Measurements from ENCODE around the gene NALF2. TPM values are rescaled to one million over a fixed set of nuclear protein-coding genes. Genes with fewer than 3 reads are reported as not detected.

Gene NALF2
- polyA plus RNA-seq, 4 donors: 0.27 to 0.53 (median 0.48) TPM; not detected in 1

GRCh38 chrX:69510137-69510715 is 6.1 kb downstream of the NALF2 start:
- DNase-seq (no peak), FAIRE-seq (no peak)
- Histone ChIP-seq H3K36me3 (ENCODE audit: control insufficient read depth in 3 of 3, insufficient read depth in 2 of 3, low read depth in 1 of 3, low read length in 3 of 3) (no peaks in the 10 kb centered on the region), H3K4me3 (ENCODE audit: low read depth in 1 of 3, low read length in 3 of 3) (no peak overlapping the region), H3K9me3 (ENCODE audit: control insufficient read depth in 2 of 2, insufficient read depth in 1 of 2, low read depth in 1 of 2, low read length in 1 of 2) (no peaks in the 10 kb centered on the region), H3K27me3 (ENCODE audit: control insufficient read depth in 3 of 3, insufficient read depth in 3 of 3, low read length in 3 of 3) (peaks cover 0 to 17% (median 3%) of the 10 kb centered on the region in 3 donors), H3K27ac (ENCODE audit: low read depth in 1 of 3, low read length in 2 of 3) (no peak overlapping the region), H3K4me1 (ENCODE audit: control insufficient read depth in 3 of 3, insufficient read depth in 2 of 3, low read depth in 1 of 3, low read length in 2 of 3) (no peaks in the 10 kb centered on the region)
- WGBS, 3 donors: 55 to 67% (median 60%) methylated on average over 1 to 6 of the region's 6 CpGs

- FAIRE-seq (no peak), DNase-seq (no peak)
- H3K27ac ChIP-seq (ENCODE audit: low read depth in 1 of 3, low read length in 2 of 3): no peak overlapping the region
- no peaks in the 10 kb centered on the region for H3K36me3 ChIP-seq (ENCODE audit: control insufficient read depth in 3 of 3, insufficient read depth in 2 of 3, low read depth in 1 of 3, low read length in 3 of 3)
- peaks cover 0 to 11% (median under 1%) of the 10 kb centered on the region in 3 donors for H3K27me3 ChIP-seq (ENCODE audit: control insufficient read depth in 3 of 3, insufficient read depth in 3 of 3, low read length in 3 of 3)
- no peaks in the 10 kb centered on the region for H3K9me3 ChIP-seq (ENCODE audit: control insufficient read depth in 2 of 2, insufficient read depth in 1 of 2, low read depth in 1 of 2, low read length in 1 of 2)
- no peak overlapping the region for H3K4me3 ChIP-seq (ENCODE audit: low read depth in 1 of 3, low read length in 3 of 3)
- 59 to 83% (median 78%) methylated on average over 2 to 3 of the region's 3 CpGs for WGBS, 3 donors
- H3K4me1 ChIP-seq (ENCODE audit: control insufficient read depth in 3 of 3, insufficient read depth in 2 of 3, low read depth in 1 of 3, low read length in 2 of 3): no peaks in the 10 kb centered on the region
Measured at GRCh38 chrX:69510914-69511513, 6.9 kb downstream of the NALF2 start.

GRCh38 chrX:69522052-69522451 is 17.9 kb downstream of the NALF2 start:
- Histone ChIP-seq H3K27me3 (ENCODE audit: control insufficient read depth in 3 of 3, insufficient read depth in 3 of 3, low read length in 3 of 3) (no peaks in the 10 kb centered on the region), H3K9me3 (ENCODE audit: control insufficient read depth in 2 of 2, insufficient read depth in 1 of 2, low read depth in 1 of 2, low read length in 1 of 2) (no peaks in the 10 kb centered on the region), H3K27ac (ENCODE audit: low read depth in 1 of 3, low read length in 2 of 3) (no peak overlapping the region), H3K4me3 (ENCODE audit: low read depth in 1 of 3, low read length in 3 of 3) (no peak overlapping the region), H3K36me3 (ENCODE audit: control insufficient read depth in 3 of 3, insufficient read depth in 2 of 3, low read depth in 1 of 3, low read length in 3 of 3) (no peaks in the 10 kb centered on the region), H3K4me1 (ENCODE audit: control insufficient read depth in 3 of 3, insufficient read depth in 2 of 3, low read depth in 1 of 3, low read length in 2 of 3) (no peaks in the 10 kb centered on the region)
- DNase-seq (no peak), FAIRE-seq (no peak)

GRCh38 chrX:69523314-69523713 is 19.2 kb downstream of the NALF2 start:
- no peak overlapping the region for H3K4me3 ChIP-seq (ENCODE audit: low read depth in 1 of 3, low read length in 3 of 3)
- no peaks in the 10 kb centered on the region for H3K27me3 ChIP-seq (ENCODE audit: control insufficient read depth in 3 of 3, insufficient read depth in 3 of 3, low read length in 3 of 3)
- WGBS, 3 donors: 53 to 65% (median 54%) methylated on average over 4 of the region's 4 CpGs
- H3K9me3 ChIP-seq (ENCODE audit: control insufficient read depth in 2 of 2, insufficient read depth in 1 of 2, low read depth in 1 of 2, low read length in 1 of 2): no peaks in the 10 kb centered on the region
- H3K36me3 ChIP-seq (ENCODE audit: control insufficient read depth in 3 of 3, insufficient read depth in 2 of 3, low read depth in 1 of 3, low read length in 3 of 3): no peaks in the 10 kb centered on the region
- no peak for DNase-seq
- FAIRE-seq: no peak
- H3K27ac ChIP-seq (ENCODE audit: low read depth in 1 of 3, low read length in 2 of 3): no peak overlapping the region
- no peaks in the 10 kb centered on the region for H3K4me1 ChIP-seq (ENCODE audit: control insufficient read depth in 3 of 3, insufficient read depth in 2 of 3, low read depth in 1 of 3, low read length in 2 of 3)

GRCh38 chrX:69524781-69525363 is 20.7 kb downstream of the NALF2 start:
- Histone ChIP-seq H3K27ac (ENCODE audit: low read depth in 1 of 3, low read length in 2 of 3) (no peak overlapping the region), H3K27me3 (ENCODE audit: control insufficient read depth in 3 of 3, insufficient read depth in 3 of 3, low read length in 3 of 3) (no peaks in the 10 kb centered on the region), H3K9me3 (ENCODE audit: control insufficient read depth in 2 of 2, insufficient read depth in 1 of 2, low read depth in 1 of 2, low read length in 1 of 2) (no peaks in the 10 kb centered on the region), H3K36me3 (ENCODE audit: control insufficient read depth in 3 of 3, insufficient read depth in 2 of 3, low read depth in 1 of 3, low read length in 3 of 3) (no peaks in the 10 kb centered on the region), H3K4me1 (ENCODE audit: control insufficient read depth in 3 of 3, insufficient read depth in 2 of 3, low read depth in 1 of 3, low read length in 2 of 3) (no peaks in the 10 kb centered on the region), H3K4me3 (ENCODE audit: low read depth in 1 of 3, low read length in 3 of 3) (no peak overlapping the region)
- no peak for FAIRE-seq
- WGBS, 3 donors: 61 to 77% (median 64%) methylated on average over 4 to 7 of the region's 7 CpGs
- DNase-seq: no peak

GRCh38 chrX:69530306-69530705 is 26.2 kb downstream of the NALF2 start:
- Histone ChIP-seq H3K4me1 (ENCODE audit: control insufficient read depth in 3 of 3, insufficient read depth in 2 of 3, low read depth in 1 of 3, low read length in 2 of 3) (no peaks in the 10 kb centered on the region), H3K4me3 (ENCODE audit: low read depth in 1 of 3, low read length in 3 of 3) (no peak overlapping the region), H3K27ac (ENCODE audit: low read depth in 1 of 3, low read length in 2 of 3) (no peak overlapping the region), H3K27me3 (ENCODE audit: control insufficient read depth in 3 of 3, insufficient read depth in 3 of 3, low read length in 3 of 3) (no peaks in the 10 kb centered on the region), H3K9me3 (ENCODE audit: control insufficient read depth in 2 of 2, insufficient read depth in 1 of 2, low read depth in 1 of 2, low read length in 1 of 2) (no peaks in the 10 kb centered on the region), H3K36me3 (ENCODE audit: control insufficient read depth in 3 of 3, insufficient read depth in 2 of 3, low read depth in 1 of 3, low read length in 3 of 3) (no peaks in the 10 kb centered on the region)
- DNase-seq (no peak), FAIRE-seq (no peak)
- 66 to 86% (median 86%) methylated on average over 7 of the region's 7 CpGs for WGBS, 3 donors

- Histone ChIP-seq H3K9me3 (ENCODE audit: control insufficient read depth in 2 of 2, insufficient read depth in 1 of 2, low read depth in 1 of 2, low read length in 1 of 2) (no peaks in the 10 kb centered on the region), H3K4me1 (ENCODE audit: control insufficient read depth in 3 of 3, insufficient read depth in 2 of 3, low read depth in 1 of 3, low read length in 2 of 3) (no peaks in the 10 kb centered on the region), H3K4me3 (ENCODE audit: low read depth in 1 of 3, low read length in 3 of 3) (no peak overlapping the region), H3K36me3 (ENCODE audit: control insufficient read depth in 3 of 3, insufficient read depth in 2 of 3, low read depth in 1 of 3, low read length in 3 of 3) (no peaks in the 10 kb centered on the region), H3K27ac (ENCODE audit: low read depth in 1 of 3, low read length in 2 of 3) (no peak overlapping the region), H3K27me3 (ENCODE audit: control insufficient read depth in 3 of 3, insufficient read depth in 3 of 3, low read length in 3 of 3) (no peaks in the 10 kb centered on the region)
- WGBS, 3 donors: 77 to 83% (median 79%) methylated on average over 6 to 8 of the region's 8 CpGs
- FAIRE-seq: no peak
- no peak for DNase-seq
Measured at GRCh38 chrX:69531031-69531755, 27.1 kb downstream of the NALF2 start.

- 52 to 69% (median 62%) methylated on average over 2 of the region's 2 CpGs for WGBS, 3 donors
Measured at GRCh38 chrX:69535661-69536060, 31.5 kb downstream of the NALF2 start.

More at GRCh38 chrX:69535661-69536060, 31.5 kb downstream of the NALF2 start:
- Histone ChIP-seq H3K4me3 (ENCODE audit: low read depth in 1 of 3, low read length in 3 of 3) (no peak overlapping the region), H3K27me3 (ENCODE audit: control insufficient read depth in 3 of 3, insufficient read depth in 3 of 3, low read length in 3 of 3) (no peaks in the 10 kb centered on the region), H3K9me3 (ENCODE audit: control insufficient read depth in 2 of 2, insufficient read depth in 1 of 2, low read depth in 1 of 2, low read length in 1 of 2) (no peaks in the 10 kb centered on the region), H3K4me1 (ENCODE audit: control insufficient read depth in 3 of 3, insufficient read depth in 2 of 3, low read depth in 1 of 3, low read length in 2 of 3) (no peaks in the 10 kb centered on the region), H3K36me3 (ENCODE audit: control insufficient read depth in 3 of 3, insufficient read depth in 2 of 3, low read depth in 1 of 3, low read length in 3 of 3) (no peaks in the 10 kb centered on the region), H3K27ac (ENCODE audit: low read depth in 1 of 3, low read length in 2 of 3) (no peak overlapping the region)
- no peak for DNase-seq
- FAIRE-seq: no peak

Data from small intestine (tissue), 7 donors.